ENCODE results near the gene LSMEM2.
"Not testable (repeated sequence)": the region's sequence is repeated elsewhere in the genome, so short reads cannot be mapped to it uniquely, and the experiment has no call there.

Gene LSMEM2

DNA sequence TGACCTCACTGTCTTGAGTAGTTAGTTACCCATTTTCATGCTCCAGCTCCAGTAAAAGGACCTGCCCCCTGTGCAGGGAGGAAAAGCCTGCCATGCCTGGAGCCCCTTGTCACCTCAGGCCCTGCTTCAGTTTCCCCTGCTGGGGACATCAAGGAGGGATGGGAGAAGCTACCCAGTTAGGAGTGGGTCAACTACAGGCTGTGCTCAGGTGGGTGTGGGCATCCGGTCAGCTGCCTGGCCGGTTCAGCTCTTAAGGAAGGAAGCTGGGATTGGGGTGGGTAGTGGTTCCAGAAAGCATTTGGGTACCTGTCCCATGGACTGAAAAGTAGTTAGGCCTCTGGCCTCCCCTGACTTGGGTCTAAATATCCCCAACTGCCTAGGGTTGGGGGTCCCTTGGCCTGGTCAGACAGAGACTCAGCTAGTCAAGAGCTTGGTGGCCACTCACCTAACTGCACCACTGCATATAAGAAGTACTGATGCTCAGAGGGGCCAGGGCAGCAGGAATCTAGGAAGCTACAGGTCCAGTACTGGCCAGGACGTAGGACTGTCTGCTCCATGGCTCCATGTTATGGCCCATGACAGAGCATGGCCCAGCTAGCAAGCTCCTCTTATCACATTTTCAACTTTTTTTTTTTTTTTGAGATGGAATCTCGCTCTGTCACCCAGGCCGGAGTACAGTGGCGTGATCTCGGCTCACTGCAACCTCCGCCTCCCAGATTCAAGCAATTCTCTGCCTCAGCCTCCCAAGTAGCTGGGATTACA is 549 bp downstream of the LSMEM2 start:
- DNase-seq, result no peak

DNA sequence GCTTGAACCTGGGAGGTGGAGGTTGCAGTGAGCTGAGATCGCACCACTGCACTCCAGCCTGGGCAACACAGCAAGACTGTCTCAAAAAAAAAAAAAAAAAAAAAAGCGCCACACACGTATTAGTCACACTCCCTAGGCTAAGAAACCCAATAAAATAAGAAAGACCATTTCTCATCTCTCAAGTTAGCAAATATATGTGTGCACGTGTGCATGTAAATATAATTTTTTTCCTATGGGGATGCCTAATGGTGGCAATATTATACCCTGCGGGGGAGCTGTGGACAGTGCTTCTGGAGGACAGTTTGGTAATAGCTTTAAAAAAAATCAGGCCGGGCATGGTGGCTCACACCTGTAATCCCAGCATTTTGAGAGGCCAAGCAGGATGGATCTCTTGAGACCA is 5.2 kb downstream of the LSMEM2 start:
- DNase-seq, result not testable (repeated sequence)

DNA sequence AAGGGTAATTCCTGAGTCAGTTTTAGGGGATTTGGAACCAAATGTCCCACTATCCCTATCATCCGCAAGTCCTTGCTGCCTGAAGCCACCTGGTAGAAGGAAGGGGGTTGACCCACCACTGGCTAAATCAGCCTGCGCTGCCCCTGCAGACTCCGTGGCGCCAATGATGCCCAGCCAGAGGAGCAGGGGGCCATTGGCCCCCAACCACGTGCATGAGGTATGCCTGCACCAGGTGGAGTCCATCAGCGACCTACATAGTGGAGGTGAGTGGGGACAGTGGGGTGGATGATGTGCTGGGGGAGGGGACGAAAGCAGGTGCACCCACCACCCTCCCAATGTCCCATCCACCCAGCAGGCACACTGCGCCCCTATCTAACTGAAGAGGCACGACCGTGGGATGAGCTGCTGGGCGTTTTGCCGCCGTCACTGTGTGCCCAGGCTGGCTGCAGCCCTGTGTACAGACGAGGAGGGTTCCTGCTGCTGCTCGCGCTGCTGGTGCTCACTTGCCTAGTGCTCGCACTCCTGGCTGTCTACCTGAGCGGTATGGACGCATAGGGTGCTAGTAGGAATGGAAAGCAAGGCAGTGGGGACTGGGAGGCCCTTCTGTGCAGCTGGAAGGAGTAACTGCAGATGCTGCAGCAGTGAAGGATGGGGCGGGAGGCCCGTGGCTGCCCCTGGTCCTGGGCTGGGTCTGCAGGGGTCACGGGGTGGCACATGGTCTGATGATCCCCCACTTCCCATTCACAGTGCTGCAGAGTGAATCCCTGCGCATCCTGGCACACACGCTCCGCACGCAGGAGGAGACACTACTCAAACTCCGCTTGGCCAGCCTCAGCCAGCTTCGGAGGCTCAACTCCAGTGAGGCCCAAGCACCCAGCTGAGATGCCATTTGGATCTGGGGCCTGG is 7.7 kb downstream of the LSMEM2 start:
- no peak for DNase-seq

DNA sequence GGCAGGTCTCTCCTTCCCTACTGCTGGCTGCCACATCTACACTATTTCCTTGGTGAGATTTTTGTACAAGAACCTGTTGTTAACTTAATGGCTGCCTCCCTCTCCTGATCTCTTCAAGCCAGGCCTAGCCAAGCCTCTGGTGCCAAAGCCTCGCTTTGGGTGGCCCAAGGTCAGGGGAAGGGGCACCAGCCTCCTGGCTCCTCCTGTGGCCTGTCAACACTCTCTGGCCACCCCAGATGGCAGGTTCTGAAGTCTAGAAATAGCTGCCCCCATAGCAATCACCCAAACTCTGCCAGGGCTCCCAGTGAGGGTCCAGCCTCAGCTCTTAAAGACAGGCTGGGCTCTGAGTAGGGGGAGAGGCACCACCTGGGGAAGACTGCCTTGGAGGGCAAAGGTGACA is 8.4 kb downstream of the LSMEM2 start:
- no peak for DNase-seq

DNA sequence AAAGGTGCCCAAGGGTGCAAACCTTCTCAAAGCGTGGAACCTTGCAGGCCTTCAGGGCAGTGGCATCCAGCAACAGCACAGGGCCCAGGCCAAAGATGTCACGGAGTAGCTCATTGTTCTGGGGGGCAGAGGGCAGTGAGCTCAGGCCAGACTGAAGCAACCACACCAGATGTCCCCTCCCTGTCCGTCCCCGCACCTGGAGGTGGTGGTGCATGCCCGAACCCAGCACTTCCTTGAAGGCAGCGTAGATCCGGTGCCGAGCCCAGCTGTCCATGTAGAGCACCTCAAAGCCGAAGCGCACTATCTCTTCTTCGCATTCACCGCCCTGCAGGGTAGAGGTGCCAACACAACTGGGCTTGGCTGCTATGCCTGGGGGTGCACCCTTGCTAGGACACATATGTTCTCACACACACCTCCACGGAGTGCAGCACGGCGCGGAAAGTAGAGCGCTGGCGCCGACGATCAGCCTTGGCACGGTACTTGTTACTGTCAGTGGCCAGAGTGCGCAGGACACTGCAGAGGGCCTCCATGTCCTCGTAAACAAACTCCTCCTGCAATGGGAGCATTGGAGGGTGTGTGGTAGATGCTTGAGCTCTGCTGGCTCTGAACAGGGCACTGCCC is 9.6 kb downstream of the LSMEM2 start:
- no peak for DNase-seq

DNA sequence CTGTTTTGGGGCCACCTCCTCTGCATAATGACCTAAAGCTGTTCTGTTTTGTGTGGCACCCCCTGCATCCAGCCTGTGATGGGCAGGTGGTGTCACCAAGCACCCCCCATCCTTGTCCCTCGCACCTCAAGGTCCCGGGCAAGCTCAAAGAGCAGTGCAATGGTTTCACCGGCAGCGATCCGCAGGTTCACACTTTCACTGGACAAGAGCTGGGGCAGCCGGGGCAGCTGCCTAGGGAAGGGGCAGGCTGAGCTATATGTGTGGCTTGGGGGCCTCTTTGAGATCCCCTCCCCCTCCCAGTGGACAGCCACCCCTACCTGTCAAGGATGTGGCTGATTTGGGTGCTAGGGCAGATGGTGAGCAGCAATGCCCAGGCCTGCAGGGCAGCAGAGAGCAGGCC is 10.2 kb downstream of the LSMEM2 start:
- DNase-seq, result no peak

DNA sequence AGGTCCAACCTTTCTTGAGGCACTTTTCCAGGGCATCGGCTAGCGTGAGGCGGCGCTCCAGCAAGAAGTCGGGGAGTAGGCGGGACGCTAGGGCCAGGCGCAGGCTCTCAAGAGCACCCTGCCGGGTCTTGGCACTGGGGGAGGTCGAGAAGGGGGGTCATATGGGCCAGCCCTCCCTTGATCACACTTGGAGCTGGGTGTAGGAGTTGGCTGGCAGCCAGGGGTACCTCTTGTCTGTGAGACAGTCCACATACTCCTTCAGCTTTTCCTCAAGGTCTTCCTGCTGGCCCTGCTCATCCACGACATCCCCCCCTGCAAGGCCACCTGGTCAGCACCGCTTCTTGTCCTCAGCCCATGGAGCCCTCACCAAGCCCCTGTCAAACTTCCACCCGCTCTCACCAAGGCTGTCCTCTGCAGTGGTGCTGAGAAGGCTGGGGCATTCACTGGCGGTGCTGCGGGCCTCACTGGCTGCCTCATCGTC is 11.3 kb downstream of the LSMEM2 start:
- DNase-seq, result no peak

DNA sequence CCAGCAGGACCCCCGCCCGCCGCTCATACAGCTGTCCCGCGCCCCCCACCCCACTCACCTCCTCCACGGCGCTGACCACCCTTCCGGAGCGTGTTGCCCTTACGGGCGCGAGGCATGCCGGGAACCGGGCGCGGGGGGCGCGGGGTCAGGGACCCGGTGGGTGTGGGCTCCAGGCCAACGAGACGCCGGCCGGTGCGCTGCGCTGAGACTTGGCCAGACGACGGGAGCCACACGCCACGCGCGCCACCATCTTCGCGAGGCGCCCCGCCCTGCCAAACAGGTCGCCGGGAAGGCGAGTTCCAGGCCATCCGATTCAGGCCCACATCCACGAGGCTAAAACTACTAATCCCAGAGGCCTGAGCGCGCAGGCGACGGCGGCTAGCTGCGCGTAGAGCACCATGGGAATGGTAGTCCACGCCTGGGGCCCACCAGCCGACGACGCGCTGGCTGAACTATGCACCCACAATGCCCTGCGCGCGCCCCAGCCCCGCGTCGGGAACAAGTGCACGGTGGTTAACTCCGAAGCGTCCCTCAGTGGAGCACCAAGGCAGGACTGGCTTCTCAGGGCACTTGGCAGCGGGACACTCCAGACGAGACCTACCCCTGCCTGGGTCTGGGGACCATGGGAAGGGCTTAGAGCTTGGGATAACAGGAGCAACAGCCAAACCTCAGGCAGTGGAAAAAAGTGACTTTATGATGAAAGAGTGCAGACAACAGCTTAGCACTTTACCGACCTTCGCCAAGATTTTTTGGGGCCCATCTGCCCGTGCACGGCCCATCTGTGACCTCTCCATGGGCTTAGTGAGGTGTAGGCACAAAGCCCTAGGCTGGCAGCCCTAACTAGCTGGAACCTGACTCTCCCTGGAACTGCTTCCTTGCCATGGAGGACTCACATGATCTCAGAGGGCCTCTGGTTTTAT is 13.5 kb downstream of the LSMEM2 start, which contains the start of gene IFRD2:
TSS of gene IFRD2 (minus strand) at position 271 of the 920 bp plus-strand sequence. CDS start at position 116, 155 bp downstream.
- DNase-seq, result peak; percentile 85 to 99 (median 94)

DNA sequence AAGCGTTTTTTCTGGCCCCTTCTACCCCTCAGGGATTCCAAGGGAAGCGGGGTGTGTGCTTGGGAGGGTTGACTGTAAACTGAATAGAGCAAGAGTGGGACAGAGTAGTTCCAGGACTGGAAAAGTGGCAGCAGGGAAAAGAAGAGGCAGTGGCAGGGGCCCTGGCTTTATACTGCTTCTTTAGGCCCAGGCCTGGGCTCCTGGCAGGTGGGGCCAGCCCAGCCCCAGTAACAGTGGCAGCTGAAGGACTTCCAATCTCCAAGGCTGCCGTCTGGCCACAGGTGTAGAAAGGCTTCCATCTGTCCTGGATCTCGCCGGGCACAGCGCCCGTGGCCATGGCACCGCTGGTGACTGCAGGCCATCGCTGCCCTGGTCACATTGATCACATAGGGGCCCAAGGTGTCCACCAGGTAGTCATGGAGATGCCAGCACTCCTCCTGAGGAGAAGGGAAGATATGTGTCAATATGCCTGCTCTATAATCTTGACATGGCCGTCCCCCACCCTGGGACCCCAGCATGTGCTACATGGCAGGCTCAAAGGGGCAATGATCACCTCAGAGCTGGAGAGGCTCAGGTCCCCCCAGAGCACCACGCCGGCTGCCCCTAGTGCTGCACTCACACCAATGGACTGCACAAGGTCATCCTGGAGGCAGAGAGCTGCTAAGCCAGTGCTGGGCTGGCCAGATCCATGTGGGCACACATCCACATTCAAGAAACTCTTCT is 14.4 kb downstream of the LSMEM2 start:
- no peak for DNase-seq

DNA sequence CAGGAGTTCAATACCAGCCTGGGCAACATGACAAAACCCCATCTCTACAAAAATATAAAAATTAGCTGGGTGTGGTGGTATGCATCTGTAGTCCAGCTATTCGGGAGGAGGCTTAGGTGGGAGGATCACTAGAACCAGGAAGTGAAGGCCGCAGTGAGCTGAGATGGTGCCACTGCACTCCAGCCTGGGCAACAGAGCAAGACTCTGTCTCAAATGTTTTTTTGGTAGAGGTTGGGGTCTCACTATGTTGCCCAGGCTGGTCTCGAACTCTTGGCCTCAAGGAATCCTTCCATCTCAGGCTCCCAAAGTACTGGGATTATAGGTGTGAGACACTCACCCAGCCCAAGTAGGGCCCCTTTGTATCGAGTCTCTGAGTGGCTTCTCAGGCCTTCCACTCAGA is 15.2 kb downstream of the LSMEM2 start:
- no peak for DNase-seq

DNA sequence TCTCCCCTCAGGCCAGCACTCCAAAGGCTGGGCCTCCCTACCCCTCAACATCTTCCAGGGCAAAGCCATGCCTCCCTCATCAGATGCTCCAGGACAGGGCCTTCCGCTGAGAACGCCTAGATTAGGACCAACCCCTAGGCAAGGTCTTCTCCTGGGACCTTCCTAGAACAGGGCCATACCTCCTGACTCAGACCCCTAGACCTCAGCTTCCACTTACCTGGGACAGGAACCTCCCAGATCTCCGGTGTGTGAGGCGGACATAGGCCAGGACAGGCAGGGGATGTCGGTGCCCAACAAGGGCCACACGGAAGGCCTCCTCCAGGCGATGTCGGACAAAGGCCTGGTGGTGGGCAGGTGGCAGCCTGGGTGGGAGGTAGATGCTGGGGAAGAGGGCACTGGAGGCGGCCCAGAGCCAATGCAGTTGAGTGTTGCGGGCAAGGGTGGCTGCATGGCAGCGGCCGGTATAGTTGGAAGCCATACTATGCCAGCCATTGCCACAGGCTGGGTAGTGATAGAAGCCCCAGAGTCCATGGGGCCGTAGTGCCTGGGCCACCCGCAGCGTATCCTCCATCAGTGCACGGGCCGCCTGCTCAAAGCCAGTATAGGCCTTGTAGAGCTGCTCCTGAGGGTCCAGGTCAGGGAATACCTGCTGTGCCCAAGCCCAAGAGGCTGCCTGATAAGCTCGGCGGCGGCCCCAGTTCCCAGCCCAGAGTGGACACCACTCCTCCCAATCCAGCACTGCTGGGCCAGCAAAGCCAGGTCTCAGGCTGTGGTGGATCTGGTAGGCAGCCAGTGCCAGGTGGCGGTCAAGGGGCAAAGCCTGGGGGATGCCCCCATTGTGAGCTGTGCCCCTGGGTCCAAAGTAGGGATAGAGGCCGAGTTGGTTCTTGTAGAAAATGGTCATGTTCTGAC is 15.9 kb downstream of the LSMEM2 start:
- DNase-seq, result no peak

DNA sequence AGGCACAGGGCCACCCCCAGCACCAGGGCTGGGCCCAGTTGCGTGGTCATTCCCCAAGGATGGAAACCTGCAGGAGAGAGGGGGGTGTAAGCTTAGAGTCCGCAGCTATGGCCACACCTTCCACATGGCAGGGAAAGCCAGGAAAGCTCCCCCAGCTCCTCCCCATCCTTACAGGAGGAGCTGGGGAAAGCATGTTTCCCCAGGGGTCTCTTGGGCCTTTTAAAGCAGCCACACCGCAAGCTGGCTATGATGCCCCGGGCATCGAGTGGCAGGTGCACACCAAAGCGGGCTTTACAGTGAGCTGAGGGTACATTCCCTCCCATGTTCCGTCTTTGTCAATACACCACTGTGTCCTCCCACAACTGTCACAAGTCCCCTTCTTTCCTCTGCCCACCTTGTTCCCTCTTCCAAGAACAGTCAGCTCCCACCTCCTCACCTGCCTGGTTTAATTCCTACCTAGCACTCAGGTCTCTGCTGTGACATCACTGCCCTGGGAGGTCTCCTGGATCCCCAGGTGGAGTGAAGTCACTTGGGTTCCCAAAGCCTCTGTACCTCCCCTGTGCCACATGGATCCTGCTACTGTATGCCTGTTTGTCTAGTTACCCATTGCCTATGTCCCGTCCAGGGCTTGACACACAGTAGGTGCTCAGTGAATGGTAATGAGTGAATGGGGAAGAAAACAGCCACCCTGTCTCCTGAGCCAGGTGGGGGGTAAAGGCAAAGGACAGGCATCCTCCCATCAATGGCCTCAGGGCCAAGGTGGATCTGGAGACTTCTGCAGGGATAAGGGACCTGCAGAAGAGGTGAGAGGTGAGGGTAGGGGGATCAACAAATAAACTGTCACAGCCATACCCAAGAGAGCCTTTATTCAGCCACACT is 16.9 kb downstream of the LSMEM2 start:
- DNase-seq, result no peak

DNA sequence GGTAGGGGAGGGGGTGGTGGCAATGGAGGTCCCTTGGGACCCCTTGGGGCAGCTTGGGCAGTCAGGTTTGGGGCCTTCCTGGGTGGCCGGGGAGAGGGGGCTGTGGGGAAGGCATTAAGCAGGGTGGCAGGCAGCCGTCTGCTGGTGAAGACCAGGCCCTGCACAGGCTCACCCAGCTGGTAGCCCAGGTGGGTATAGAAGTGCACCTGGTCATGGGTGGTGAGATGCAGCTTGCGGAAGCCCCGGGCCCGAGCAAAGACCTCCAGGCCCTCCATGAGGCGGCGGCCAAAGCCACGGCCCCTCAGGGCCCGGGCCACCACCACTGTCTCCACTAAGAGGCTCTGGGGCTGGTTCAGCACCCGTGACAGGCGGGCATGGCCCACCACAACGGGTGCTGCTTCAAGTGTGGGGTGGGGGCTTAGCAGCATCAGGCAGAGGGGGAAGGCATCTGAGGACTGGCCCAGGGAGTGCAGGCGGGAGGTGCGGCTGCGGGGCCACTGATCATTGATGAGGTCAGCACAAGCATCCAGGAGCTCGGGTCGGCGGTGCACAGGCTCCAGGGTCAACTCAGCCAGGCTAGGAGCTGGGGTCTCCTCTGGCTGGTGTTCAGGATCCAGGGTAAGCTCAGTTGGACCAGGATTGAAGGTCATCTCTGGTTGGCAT is 18.0 kb downstream of the LSMEM2 start:
- DNase-seq, result no peak

DNA sequence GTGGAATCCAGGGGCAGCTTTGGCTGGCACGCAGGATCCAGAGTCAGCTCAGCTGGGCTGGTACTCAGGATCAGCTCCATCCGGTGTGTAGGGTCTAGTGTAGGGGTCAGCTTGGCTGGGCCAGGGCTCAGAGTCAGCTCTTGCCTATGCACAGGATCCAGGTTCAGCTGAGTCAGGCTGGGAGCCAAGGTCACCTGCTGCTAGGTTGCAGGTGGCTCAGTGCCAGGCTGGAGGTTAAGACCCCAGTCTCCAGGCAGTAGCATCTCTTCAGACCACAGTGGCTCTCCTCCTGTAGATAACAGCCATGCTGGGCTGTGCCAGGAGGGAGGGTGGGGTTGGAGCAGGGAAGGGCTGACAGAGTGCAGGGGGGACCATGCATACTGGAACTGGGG is 18.5 kb downstream of the LSMEM2 start:
- DNase-seq, result no peak

DNA sequence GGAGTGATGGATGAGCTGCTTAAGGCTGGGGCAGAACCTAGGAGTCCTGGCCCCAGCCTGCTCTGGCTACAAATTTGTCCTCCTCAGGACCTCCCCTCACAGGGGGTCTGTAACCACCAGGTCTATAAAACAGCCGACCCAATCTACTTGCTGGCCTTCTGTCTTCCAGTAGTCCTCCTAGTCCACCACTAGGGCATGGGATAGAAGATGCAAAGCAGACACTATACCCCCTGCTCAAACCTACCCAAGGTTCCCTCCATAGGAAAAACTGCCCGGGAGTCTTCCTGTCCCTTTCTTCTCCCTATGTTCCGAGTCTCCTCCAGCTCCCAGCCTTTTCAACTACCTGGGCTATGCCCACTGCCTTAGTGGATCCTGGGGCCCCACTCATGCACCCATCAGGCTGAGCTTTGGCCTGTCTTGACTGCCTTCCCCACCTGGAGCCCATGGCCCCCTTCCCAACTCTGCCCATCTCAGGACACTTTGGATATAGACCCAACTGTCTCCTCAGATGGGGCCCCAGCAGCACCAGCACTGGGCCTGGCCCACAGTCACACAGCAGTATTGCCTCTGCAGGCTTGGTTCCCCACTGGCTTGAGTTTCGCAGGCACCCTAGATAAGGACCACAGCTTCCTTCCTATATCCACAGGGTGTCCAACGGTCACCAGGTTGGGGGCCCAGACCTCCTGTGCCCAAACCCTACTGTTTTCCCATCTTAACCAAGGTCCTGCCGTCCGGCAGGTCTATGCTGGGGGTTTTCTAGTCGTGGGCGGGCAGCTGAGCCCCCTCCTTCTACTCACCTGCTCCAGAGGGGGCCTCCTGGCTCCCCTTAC is 19.2 kb downstream of the LSMEM2 start:
- DNase-seq, result no peak

DNA sequence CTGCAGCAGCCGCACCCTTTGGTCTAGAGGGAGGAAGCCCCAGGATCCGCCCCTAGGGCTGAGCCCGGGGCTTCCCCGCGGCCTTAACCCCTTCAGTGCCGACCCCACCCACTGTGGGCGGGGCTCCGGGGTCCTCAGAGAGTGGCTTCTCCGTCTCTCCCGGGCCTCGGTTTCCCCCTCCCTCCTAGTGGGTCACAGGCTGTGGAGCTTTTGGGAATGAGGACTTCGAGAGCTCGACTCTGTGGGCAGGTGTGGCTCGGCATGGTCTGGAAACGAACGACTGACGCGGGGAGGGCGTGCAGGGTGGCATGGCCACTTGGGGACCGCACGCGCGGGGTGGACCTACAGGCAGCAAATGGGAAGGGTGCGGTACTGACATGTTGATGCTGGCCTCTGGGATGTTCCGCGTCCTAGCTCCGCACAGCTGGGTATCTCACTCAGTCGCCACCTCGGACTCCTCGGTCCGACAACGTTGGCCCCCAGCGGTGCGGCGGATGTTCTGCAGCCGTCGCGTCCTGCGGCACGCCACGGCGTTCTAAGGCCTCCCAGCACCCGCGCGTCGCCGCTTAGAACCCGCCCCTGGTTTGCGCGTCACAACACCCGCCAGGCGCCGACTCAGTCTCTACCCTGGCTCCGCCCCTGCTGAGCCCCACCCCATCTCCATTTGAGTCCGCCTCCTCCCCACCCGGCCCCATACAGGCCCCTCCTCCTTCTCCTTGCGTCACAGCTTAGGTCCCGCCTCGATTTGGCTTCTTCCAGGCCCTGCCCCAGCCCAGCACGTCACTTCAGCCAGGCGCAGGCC is 20.1 kb downstream of the LSMEM2 start, which contains the start of the genes HYAL3 and NAA80:
TSS of gene HYAL3 (minus strand) at position 570 of the 802 bp plus-strand sequence. CDS start 3,803 bp downstream, outside the sequence.
TSS of gene NAA80 (minus strand) at position 570 of the 802 bp plus-strand sequence. CDS start 1,942 bp downstream, outside the sequence.
- DNase-seq, result peak; percentile 96 to 100 (median 99)

DNA sequence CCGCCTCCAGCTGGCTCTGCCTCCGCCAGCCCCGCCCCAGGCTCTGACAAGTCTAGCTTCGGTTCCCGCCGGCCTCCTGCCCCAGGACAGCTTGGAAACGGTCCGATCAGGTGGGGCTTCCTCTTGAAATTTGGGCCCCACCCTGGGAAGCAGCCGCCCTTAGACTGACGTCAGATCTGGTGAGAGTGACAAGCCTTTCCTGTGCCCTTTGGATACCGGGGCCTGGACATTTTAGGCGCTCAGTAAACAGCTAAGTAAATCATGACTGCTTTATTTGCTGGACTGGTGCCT is 20.7 kb downstream of the LSMEM2 start:
- DNase-seq, result no peak
